ENCODE data around the gene DMD.

DNA sequence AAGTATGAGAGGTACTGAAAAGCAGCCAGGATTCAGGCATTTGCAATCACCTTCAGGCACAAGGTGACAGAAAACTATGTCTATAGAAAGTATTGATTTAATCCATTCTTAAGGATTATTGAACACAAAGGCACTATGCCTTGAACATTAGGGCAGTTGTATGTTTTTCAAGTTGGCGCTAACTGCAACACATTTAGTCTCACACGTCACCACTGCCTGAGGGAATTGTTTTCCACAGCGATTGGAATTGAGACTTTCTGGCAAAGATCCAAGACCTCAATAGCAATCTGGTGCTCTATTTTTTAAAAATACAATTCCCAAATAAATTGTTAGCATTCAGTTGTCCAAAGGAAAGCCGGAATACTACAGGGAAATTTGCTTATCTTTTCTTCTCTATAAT, 2086.8 kb downstream of the DMD start:
- TF ChIP-seq, protein P1, sequence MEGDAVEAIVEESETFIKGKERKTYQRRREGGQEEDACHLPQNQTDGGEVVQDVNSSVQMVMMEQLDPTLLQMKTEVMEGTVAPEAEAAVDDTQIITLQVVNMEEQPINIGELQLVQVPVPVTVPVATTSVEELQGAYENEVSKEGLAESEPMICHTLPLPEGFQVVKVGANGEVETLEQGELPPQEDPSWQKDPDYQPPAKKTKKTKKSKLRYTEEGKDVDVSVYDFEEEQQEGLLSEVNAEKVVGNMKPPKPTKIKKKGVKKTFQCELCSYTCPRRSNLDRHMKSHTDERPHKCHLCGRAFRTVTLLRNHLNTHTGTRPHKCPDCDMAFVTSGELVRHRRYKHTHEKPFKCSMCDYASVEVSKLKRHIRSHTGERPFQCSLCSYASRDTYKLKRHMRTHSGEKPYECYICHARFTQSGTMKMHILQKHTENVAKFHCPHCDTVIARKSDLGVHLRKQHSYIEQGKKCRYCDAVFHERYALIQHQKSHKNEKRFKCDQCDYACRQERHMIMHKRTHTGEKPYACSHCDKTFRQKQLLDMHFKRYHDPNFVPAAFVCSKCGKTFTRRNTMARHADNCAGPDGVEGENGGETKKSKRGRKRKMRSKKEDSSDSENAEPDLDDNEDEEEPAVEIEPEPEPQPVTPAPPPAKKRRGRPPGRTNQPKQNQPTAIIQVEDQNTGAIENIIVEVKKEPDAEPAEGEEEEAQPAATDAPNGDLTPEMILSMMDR (IDR thresholded peaks at IDR 0.05) = no peak
- no peak for TF ChIP-seq POLR2A (IDR thresholded peaks at IDR 0.05)

Measured in ovary (tissue), 3 donors.